SK-N-SH (cell line): Measurements from ENCODE around the gene AP2A1. TPM values are rescaled to one million over a fixed set of nuclear protein-coding genes. Genes with fewer than 3 reads are reported as not detected.

ENCODE experiments used
- CTCF ChIA-PET: fragments of 300-600, 350-600 bp; formaldehyde crosslinking; extraction: SDS; loops from one replicate; lab custom pipeline; 2021; lab: Yijun Ruan, JAX
- POLR2A ChIA-PET: fragments of 350-600 bp; sonication (Branson Sonifier 250); formaldehyde crosslinking; extraction: SDS; loops from one replicate; lab custom pipeline; 2020; ENCODE audit warnings: antibody characterized with exemption, inconsistent platforms; lab: Yijun Ruan, JAX
- DNase-seq: peaks from one replicate; pipeline ENCODE4 v3.0.0; 2012
- H2AFZ ChIP-seq: fragments of 200-600 bp; sonication (generic); 2 replicates; pipeline ENCODE4 v1.8.1; 2016; ENCODE audit warnings: antibody characterized with exemption, mild to moderate bottlenecking, low read depth
- H3F3A ChIP-seq: fragments of 200-600 bp; sonication (generic); replicated peaks from 2 replicates; pipeline ENCODE3; 2016; ENCODE audit warnings: antibody characterized with exemption, mild to moderate bottlenecking; ENCODE audit not compliant: insufficient read depth
- H3K27ac ChIP-seq, 2 experiments: fragments of 200-500 bp in 1 of 2; fragments of 200-600 bp in 1 of 2; sonication (Bioruptor generic) in 1 of 2; sonication (generic), shearing (Covaris generic) in 1 of 2; 2 replicates each; pipeline versions ENCODE4 v1.5.1 to v1.6.1; 2014 to 2016; ENCODE audit warnings: low read depth in 2 of 2, inconsistent platforms in 1 of 2, low read length in 1 of 2, mild to moderate bottlenecking in 1 of 2, mixed read lengths in 1 of 2
- H3K27me3 ChIP-seq: fragments of 200-600 bp; sonication (generic), shearing (Covaris generic); 2 replicates; pipeline ENCODE4 v1.6.1; 2016; ENCODE audit warnings: mixed run types; ENCODE audit not compliant: insufficient read depth
- H3K36me3 ChIP-seq, 2 experiments: fragments of 200-500 bp in 1 of 2; fragments of 200-600 bp in 1 of 2; sonication (Bioruptor generic) in 1 of 2; sonication (generic) in 1 of 2; replicated peaks in 1 of 2; 2 replicates each; pipeline versions ENCODE3 to v1.5.1; 2014 to 2016; ENCODE audit warnings: low read length in 1 of 2, mild to moderate bottlenecking in 1 of 2; ENCODE audit not compliant: insufficient read depth in 2 of 2, control insufficient read depth in 1 of 2
- H3K4me1 ChIP-seq, 2 experiments: fragments of 200-500 bp in 1 of 2; fragments of 200-600 bp in 1 of 2; sonication (Bioruptor generic) in 1 of 2; sonication (generic), shearing (Covaris generic) in 1 of 2; 2 replicates each; pipeline versions ENCODE4 v1.5.1 to v1.6.1; 2014 to 2016; ENCODE audit warnings: low read depth in 1 of 2, low read length in 1 of 2, mixed run types in 1 of 2; ENCODE audit not compliant: insufficient read depth in 2 of 2, control insufficient read depth in 1 of 2
- H3K4me2 ChIP-seq: fragments of 200-600 bp; sonication (generic), shearing (Covaris generic); 2 replicates; pipeline ENCODE4 v1.6.1; 2017; ENCODE audit warnings: mixed run types
- H3K4me3 ChIP-seq, 2 experiments: fragments of 200-500 bp in 1 of 2; fragments of 200-600 bp in 1 of 2; sonication (Bioruptor generic) in 1 of 2; sonication (generic), shearing (Covaris generic) in 1 of 2; 2 replicates each; pipeline versions ENCODE4 v1.5.1 to v1.8.1; 2014 to 2016; ENCODE audit warnings: low read depth in 2 of 2, inconsistent platforms in 1 of 2, low read length in 1 of 2, mild to moderate bottlenecking in 1 of 2, mixed read lengths in 1 of 2, moderate library complexity in 1 of 2
- H3K79me2 ChIP-seq: fragments of 200-600 bp; sonication (generic); 2 replicates; pipeline ENCODE4 v1.8.1; 2017; ENCODE audit warnings: mild to moderate bottlenecking; ENCODE audit not compliant: insufficient read depth
- H3K9ac ChIP-seq: fragments of 200-600 bp; sonication (generic); 2 replicates; pipeline ENCODE4 v1.6.1; 2017; ENCODE audit warnings: mixed run types
- H3K9me2 ChIP-seq: fragments of 200-600 bp; sonication (generic); 2 replicates; pipeline ENCODE4 v1.6.1; 2017; ENCODE audit warnings: mixed run types
- H3K9me3 ChIP-seq: fragments of 200-600 bp; sonication (generic); 2 replicates; pipeline ENCODE4 v1.6.1; 2017; ENCODE audit warnings: mixed run types, mild to moderate bottlenecking, moderate library complexity
- H4K20me1 ChIP-seq: fragments of 200-600 bp; sonication (generic); 2 replicates; pipeline ENCODE4 v1.6.1; 2017; ENCODE audit warnings: mild to moderate bottlenecking, mixed run types; ENCODE audit not compliant: insufficient read depth
- CHD2 ChIP-seq: fragments of 150-350 bp; IDR thresholded peaks from 2 replicates; pipeline ENCODE4 v1.6.1; 2018; ENCODE audit warnings: low read length; ENCODE audit not compliant: partially characterized antibody
- CTCF ChIP-seq: fragments of 200-600 bp; sonication (generic); IDR thresholded peaks from 2 replicates; pipeline ENCODE4 v1.6.1; 2017; ENCODE audit warnings: antibody characterized with exemption, mild to moderate bottlenecking, moderate library complexity
- EZH2phosphoT487 ChIP-seq: fragments of 200-600 bp; sonication (generic); IDR thresholded peaks from 2 replicates; pipeline ENCODE4 v1.6.1; 2017; ENCODE audit warnings: low read depth, mixed run types, mild to moderate bottlenecking, antibody characterized with exemption, moderate library complexity, borderline replicate concordance
- FOXJ3 ChIP-seq: sonication (generic); formaldehyde crosslinking; IDR thresholded peaks from 2 replicates; pipeline ENCODE4 v1.5.1; 2020; ENCODE audit warnings: mild to moderate bottlenecking, missing genetic modification reagents
- FOXM1 ChIP-seq: IDR thresholded peaks from 2 replicates; pipeline ENCODE4 v1.4.0; 2012; ENCODE audit warnings: low read depth, mild to moderate bottlenecking
- GABPA ChIP-seq: IDR thresholded peaks from 2 replicates; pipeline ENCODE4 v1.4.0; 2012; ENCODE audit warnings: low read depth, mild to moderate bottlenecking
- GATA2 ChIP-seq: sonication (generic); formaldehyde crosslinking; IDR thresholded peaks from 2 replicates; pipeline ENCODE4 v1.5.0; 2020; ENCODE audit warnings: mild to moderate bottlenecking, missing genetic modification reagents
- IRF3 ChIP-seq: fragments of 150-350 bp; IDR thresholded peaks from 2 replicates; pipeline ENCODE4 v1.6.1; 2016; ENCODE audit warnings: mild to moderate bottlenecking, low read depth, low read length
- JUND ChIP-seq: IDR thresholded peaks from 2 replicates; pipeline ENCODE4 v1.4.0; 2012
- MEF2A ChIP-seq: IDR thresholded peaks from 2 replicates; pipeline ENCODE4 v1.4.0; 2012; ENCODE audit warnings: low read depth, borderline replicate concordance
- NFIC ChIP-seq: IDR thresholded peaks from 2 replicates; pipeline ENCODE4 v1.4.0; 2012; ENCODE audit warnings: borderline replicate concordance
- PBX3 ChIP-seq: IDR thresholded peaks from 2 replicates; pipeline ENCODE4; 2012
- RFX5 ChIP-seq: IDR thresholded peaks from 2 replicates; pipeline ENCODE4 v1.6.1; 2012; ENCODE audit warnings: mild to moderate bottlenecking, improper control_type of control experiment, low read length
- RXRA ChIP-seq: IDR thresholded peaks from 2 replicates; pipeline ENCODE4 v1.4.0; 2012; ENCODE audit warnings: low read depth, mild to moderate bottlenecking, borderline replicate concordance
- TAF1 ChIP-seq: IDR thresholded peaks from 2 replicates; pipeline ENCODE4 v1.6.1; 2012; ENCODE audit warnings: low read depth, mild to moderate bottlenecking, low read length, moderate library complexity, borderline replicate concordance
- TEAD4 ChIP-seq: IDR thresholded peaks from 2 replicates; pipeline ENCODE4 v1.4.0; 2012; ENCODE audit warnings: mild to moderate bottlenecking, borderline replicate concordance; ENCODE audit not compliant: insufficient read depth
- USF2 ChIP-seq: fragments of 150-350 bp; IDR thresholded peaks from 2 replicates; pipeline ENCODE4 v1.6.1; 2017; ENCODE audit warnings: antibody characterized with exemption, low read length, low read depth, borderline replicate concordance
- YY1 ChIP-seq: IDR thresholded peaks from 2 replicates; pipeline ENCODE4 v1.4.0; 2012; ENCODE audit warnings: low read depth, mild to moderate bottlenecking
- WGBS: methylation state at CpG from one replicate; pipeline ENCODE4 v1.1.6; 2017; ENCODE audit warnings: low lambda C conversion rate; 5-methylcytosine and 5-hydroxymethylcytosine counted together
- polyA plus RNA-seq, 3 experiments: library from polyadenylated mRNA; depleted of rRNA; stranded (reverse); fragments of >200 nt; gene quantifications; 2 replicates each; pipeline ENCODE4 v1.2.3, GENCODE V29; 2012

Gene AP2A1
- polyA plus RNA-seq, 1 of the 3 experiments (the other 2 are of a cell fraction), result 74.8 TPM

GRCh38 chr19:49812997-49813861, 46.4 kb downstream of the AP2A1 start, which contains the start of gene FUZ (continued):
- TF ChIP-seq RXRA (no peak), TEAD4 (0 out of 2 replicates have a peak, but pooled peaks have one; percentile 30), NFIC (no peak), RFX5 (no peak), EZH2phosphoT487 (no peak), CTCF (peak; percentile 38; the same call in 1 of the 2 replicates), JUND (peak; percentile 7; the same call in 1 of the 2 replicates), FOXJ3 (CRISPR knock-in tag) (peak; percentile 83), CHD2 (peak; percentile 48), PBX3 (no peak), MEF2A (no peak), IRF3 (no peak), GATA2 (CRISPR knock-in tag) (peak; percentile 34; the same call in 1 of the 2 replicates), FOXM1 (0 out of 2 replicates have a peak, but pooled peaks have one; percentile 41)

GRCh38 chr19:49814010-49814409, 47.2 kb downstream of the AP2A1 start:
- Histone ChIP-seq H3K4me1 (peaks cover 12 to 21% of the 10 kb centered on the region in 2 experiments), H3K9me2 (no peaks in the 10 kb centered on the region), H3K36me3 (no peaks in the 10 kb centered on the region), H4K20me1 (no peaks in the 10 kb centered on the region), H3F3A (peaks cover 25% of the 10 kb centered on the region), H3K27me3 (no peaks in the 10 kb centered on the region), H3K4me3 (peak overlapping the region; percentile 65 to 76; a peak in 2 of 4 replicates), H3K9me3 (no peaks in the 10 kb centered on the region), H3K79me2 (peaks cover 9% of the 10 kb centered on the region), H3K27ac (peak overlapping the region; percentile 71 to 96), H3K9ac (peak overlapping the region; percentile 92), H3K4me2 (no peak overlapping the region), H2AFZ (peak overlapping the region; percentile 72; the same call in 1 of the 2 replicates)
- ChIA-PET CTCF (no interaction called here), POLR2A (interaction anchor here (0.7 to 2.0 kb wide), 5 partner anchors 9 to 55 kb away, joined by 3 to 15 read pairs (median 7); partner anchors contain the start of gene PTOV1)
- DNase-seq, result no peak
- WGBS, result 95% methylated on average over 1 of the region's 1 CpG
- TF ChIP-seq NFIC, result no peak
- TF ChIP-seq GABPA, result no peak
- no peak for TF ChIP-seq GATA2 (CRISPR knock-in tag)
- no peak for TF ChIP-seq TAF1
- TF ChIP-seq USF2, result no peak
- no peak for TF ChIP-seq RXRA
- no peak for TF ChIP-seq YY1
